GM21529 (cell line): ENCODE results near the gene MYOM3.

Source experiments
- ATAC-seq: cut with Tn5 transposase; IDR thresholded peaks from one replicate; pipeline ENCODE4 v1.9.1; 2021; ENCODE audit not compliant: unreplicated experiment

Gene MYOM3

GRCh38 chr1:24117132-24117531, 5.2 kb upstream of the MYOM3 start:
- ATAC-seq: no peak

DNA sequence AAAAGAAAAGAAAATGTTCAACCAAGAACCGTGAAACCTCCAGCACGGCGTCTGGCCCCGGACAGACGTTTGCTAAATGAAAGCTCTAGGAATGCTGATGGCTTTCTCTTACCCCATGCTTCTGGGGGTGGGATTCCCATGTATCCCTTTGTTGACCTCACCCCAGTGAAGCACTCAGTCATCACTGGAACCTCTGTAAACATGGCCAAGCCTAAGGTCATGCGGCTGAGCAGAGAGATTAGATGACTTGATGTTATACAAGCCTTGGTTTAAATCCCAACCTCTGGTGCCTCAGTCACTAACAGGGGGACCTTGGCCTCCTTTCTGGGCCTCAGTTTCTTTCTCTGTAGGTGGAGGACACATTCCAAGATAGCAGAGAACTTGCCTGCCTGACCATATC, 2.8 kb upstream of the MYOM3 start:
- ATAC-seq: no peak

- ATAC-seq: no peak
Observed at GRCh38 chr1:24113641-24114033, 1.7 kb upstream of the MYOM3 start.

DNA sequence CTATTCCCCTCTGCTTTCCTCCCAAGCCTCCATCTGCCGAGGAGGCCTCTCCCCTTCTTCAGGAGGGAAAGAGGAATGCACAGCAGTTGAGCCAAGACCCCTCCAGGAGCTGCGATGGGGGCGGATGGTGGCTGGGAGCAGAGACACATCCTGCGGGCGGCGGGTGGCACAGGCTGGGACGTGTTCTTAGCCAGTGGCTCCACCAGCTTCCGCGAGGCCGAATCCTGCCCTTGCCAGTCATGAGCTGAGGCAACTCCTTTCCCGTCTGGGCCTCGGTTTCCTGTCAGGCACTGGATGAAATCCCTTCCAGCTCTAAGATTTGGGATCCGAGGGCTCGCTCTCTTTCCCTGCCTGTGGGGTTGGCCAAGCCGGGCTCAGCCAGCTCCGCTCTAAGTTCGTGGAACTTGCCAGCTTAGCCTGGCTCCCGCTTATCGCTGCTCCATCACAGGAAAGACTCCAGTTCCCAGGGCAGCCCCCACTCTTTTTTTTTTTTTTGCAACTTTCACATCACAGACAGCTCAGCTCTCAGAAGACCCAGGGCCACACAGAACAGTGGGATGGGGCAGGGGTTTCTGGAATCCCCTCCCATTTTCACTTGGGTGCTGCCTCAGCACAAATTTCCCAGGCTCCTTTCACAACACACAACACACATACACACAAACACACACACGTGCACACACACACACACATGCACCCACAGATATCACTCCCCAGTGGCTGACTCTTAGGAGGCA, 506 bp downstream of the MYOM3 start:
- ATAC-seq: no peak

DNA sequence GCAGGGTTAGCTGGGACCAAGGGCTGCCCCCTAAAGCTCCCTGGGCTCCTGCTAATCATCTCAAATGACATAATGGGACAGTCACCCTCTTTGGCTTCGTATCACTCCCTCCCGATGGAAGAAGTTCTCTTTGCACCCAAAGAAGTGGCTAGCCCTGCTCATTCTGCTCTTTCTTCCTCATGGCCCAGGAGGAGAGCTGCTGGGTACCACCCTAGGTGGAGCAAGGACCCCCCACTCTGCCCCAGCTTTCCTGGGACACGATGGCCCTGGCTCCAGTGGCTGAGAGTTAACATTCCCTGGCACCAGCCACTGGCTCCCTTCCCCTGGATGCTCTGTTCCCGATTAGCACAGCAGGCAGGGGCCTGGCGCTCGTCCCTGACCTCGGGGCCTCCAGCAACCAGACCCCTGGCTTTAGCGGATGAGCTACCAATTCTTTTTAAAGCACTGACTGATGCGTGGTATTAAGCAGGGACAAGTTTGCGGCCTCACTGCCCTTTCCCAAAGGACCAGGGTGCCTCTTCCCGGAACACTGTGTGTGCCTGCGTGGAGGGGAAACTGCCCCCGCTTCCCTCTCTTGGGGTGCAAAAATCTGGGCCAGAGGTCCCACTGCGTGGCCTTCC, 1.2 kb downstream of the MYOM3 start:
- no peak for ATAC-seq

DNA sequence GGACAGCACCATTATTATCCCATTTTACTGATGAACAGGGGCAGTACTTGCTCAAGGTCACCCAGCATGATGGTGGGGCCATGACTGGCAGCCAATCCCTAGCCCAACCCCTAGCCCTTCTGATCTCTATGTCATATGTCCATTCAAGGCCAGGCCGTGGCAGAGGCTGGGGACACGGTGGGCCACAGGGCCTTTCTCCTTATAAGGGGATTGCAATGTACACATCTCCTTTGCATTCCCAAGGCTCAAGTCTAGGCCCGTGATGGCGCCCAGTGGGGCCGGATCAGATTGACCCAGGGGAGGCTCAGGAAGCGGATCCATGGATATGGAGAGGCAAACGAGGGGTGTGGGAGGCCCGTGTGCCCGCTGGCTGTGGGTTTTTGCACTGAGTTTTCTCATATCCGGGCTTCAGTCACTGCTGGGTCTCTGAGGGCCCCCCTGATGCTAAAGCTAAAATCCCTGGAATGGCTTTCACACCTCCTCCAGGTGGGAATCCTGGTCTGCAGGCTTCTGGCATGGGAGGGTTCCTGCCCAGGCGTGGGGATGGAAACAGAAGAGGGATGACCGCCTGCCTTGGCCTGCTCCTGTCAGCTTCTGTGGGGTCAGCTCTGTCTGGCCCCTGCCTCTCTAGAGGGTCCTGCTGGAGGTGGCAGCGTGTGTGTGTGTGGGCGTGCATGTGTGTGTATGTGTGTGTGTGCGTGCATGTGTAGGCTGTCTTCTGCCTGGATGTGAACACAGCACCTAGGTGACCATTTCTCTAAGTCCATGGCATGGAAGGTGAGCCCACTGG, 2.1 kb downstream of the MYOM3 start:
- ATAC-seq: no peak

DNA sequence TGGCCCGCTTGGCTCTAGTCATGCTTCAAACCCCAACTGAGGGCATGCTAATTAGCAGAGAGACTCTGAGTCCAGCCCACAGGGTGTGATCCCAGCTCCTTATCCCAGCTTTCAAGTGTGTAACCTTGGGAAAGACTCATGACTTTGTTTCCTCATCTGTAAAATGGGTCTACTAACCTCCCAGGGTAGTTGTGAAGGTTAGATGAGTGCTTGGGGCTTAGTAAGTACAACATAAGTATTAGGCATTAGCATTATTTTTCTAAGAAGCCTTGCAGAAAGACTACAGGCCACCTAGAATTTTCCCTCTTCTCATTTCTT, 2.8 kb downstream of the MYOM3 start:
- no peak for ATAC-seq

GRCh38 chr1:24108334-24109165, 3.4 kb downstream of the MYOM3 start:
- no peak for ATAC-seq

DNA sequence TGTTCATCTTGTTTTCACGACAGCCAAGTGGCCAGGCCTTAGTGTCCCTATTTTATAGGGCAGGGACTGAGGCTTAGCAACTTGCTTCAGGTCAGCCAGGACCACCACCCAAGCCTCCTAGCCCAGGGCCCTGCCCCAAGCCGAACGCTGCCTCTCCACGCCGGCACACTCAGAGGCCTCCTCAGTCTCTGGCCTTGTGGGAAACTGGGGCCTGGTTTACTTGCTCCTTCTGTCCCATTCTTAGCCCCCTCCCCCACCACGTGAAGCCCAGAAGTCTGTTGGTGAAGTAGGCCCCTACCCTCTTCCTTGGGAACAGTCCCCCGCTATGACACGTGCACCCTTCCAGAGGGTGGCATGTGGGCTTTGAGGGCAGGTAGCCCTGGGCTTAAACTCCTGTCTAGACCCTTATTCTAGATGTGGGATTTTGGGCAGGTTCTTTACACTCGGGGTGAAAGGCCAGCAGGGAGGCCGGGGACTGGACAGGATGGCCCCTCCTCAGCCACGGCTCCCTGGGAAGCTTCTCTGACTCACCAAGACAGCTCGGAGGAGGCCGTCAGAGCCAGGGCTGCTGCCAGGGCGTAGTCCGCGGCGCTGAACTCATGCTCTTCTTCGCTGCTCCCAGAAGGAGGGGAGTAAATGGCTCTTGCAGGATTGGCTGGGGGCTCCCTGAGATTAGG, 4.3 kb downstream of the MYOM3 start:
- ATAC-seq: no peak

- no peak for ATAC-seq
Observed at GRCh38 chr1:24105368-24106160, 6.4 kb downstream of the MYOM3 start.

DNA sequence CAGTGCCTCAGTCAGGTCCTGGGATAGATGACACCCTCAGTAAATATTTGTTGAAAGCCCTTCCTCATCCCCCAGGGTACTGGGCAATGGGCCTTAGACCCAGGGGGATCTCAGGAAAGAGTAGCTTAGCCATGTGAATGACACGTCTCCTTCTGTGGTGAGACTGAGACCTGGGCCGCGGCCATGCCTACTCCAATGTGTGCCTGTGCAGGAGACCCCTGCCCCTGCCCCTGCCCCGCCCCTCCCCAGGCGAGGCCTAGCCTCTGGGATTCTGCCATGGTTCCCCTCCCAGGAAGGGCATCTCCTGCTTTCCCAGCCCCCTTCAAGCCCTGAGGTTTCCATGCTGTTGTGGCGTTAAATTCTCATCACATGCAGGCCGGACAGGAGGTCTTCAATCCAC, 7.1 kb downstream of the MYOM3 start:
- ATAC-seq: no peak

DNA sequence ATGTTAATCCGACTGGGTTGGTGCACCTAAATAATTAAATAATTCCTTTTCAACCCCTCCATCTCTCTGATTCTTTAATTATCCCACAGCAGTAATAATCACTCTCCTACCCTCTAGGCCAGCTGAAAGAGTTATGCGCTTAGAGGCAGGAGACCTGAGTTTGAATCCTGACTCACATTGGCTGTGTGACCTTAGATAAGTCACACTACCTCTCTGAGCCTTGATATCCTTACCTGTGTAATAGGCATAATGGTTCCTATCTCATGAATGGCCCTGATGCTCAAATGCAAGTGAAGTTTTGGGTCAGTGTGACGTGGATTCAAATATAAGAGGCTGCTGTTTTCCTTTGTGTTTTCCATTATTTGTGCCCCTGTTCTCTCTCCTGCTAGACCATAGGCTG, 8.1 kb downstream of the MYOM3 start:
- no peak for ATAC-seq

DNA sequence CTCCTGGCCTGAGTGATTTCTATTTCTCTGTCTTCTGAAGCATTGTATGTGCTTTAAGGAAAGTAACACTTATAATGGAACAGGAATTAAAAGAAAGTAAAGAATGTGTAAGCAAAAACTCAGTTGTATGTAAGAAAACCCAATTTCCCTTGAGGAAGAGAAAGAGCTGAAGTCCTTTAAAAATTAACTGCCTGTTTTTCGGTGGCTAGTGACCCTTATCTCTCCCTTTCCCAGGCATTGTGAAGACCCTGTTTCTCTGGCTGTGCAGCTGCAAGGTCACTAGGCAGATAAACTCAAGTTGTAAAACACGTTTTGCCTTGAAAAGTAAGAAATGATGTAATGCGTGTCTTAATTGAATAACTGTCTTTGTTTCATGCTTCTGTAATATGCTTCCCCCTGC, 8.5 kb downstream of the MYOM3 start:
- no peak for ATAC-seq

DNA sequence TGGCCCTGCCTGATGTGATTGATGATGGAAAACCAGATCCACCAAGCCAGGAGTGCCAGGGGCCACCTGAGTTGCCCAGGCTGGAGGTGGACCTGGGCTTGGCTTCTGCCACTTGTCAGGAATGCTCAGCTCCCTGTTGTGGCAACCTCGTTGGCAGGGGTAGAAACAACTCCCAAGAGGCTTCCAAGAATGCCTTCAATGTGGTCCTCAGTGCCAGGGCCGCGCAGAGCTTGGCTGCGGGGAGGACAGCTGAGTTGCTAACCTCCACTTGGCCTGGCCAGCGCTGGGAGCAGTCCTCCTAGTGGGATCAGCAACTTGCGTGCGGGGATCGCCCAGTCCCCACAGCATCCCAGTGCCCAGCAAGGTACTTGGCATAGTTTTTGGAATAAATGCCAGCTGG, 9.0 kb downstream of the MYOM3 start:
- no peak for ATAC-seq

DNA sequence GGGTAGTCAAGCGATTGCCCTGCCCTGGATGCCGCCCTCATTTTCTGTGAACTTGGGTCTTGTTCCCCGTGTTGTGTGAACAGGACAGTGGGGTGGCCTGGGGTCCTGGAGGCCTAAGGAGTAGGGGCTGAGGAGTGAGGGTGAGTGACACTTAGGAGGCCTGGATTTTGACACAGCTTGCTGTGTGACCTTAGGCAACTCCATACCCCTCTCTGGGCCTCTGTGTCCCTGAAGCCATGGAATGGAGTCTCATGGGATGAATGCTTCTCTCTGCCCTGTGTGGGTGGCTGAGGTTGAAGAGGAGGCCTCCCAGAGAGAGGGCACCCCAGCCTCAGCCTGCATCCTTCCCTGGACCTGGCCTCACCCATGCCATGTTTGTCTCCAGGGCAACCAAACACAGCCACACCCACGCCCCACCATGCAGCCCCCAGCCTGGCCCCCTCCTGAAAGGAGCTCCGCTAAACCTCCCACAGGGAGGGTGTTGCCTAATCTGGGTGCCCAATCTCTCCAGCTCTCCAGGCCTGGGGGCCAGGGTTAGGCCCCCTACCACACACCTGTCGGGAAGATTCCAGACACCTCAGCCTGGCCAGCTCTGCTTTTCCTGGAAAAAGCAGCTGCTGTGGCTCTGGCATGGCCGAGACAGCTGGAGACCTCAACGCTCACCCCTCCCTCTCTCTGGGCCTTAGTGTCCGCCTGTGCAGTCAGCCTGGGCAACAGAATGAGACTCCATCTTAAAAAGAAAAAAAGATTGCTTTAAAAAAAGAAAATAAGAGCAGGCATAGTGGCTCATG, 9.9 kb downstream of the MYOM3 start:
- no peak for ATAC-seq

DNA sequence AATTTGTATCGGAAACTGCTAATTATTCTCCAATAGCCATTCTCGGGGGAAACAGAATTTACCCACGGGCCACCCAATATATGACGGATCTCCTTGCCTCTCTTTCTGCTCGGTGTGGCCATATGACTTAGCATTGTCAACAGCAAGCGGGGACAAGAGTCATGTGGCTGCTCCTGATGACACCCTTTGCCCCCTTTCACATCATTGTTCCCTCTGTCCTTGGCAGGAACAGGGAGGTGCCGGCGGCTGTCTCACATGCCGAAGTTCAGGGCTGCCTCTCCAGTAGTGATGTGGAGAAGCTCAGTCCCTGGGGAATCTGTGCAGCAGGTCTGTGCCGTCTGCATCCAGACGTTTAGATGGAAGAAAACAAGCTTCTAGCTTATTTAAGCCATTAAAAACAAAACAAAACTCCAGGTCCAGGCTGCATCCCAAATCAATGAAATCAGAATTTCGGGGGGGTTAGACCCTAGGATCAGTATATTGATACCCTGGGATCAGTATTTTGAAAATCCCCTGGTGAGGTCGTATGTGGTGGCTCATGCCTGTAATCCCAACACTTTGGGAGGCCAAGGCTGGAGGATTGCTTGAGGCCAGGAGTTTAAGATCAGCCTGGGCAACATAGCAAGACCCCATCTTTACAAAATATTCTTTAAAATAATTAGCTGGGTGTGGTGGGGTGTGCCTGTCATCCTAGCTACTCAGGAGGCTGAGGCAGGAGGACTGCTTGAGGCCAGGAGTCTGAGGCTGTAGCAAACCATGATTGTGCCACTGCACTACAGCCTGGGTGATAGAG, 10.8 kb downstream of the MYOM3 start:
- no peak for ATAC-seq

DNA sequence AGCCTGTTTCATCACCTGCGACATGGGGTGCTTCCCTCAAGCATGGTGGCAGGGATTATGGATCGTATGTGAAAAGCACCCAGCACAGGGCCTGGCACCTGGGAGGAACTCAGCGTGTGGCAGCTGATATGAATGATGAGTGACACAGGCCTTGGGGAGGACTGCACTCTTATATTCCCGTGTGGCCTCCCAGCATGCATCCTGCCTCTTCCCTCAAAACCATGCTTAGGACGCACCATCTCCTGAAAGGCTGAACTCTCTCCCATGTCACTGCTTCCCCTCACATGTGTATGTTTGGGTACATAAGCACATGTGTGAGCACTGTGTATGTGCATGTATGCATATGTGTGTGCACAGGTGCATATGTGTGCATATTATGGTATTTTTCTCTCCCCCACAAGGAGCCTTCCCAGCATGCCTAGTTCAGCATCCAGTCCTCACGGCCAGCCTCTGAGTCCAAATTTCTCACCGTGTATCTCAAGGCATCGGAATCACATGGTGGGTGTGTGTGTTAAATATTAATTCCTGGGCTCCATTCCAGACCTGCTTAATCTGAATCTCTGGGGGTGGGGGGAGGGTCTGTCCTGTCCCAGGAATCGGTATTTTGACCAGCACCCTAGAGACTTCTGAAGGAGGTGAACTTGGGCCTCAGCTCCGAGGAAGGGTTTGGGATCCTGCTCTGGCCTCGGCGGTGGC, 12.8 kb downstream of the MYOM3 start:
- ATAC-seq: no peak

GRCh38 chr1:24098102-24098501, 13.8 kb downstream of the MYOM3 start:
- no peak for ATAC-seq
